Measurements from ENCODE around the gene GPR160. TPM values are rescaled to one million over a fixed set of nuclear protein-coding genes. Genes with fewer than 3 reads are reported as not detected.

GPR160 gene
- polyA plus RNA-seq, 3 donors, result 10.0 to 19.7 (median 11.5) TPM

- TF ChIP-seq CTCF (IDR thresholded peaks at IDR 0.05), result no peak
- no peaks in the 10 kb centered on the region for H3K36me3 ChIP-seq (replicated peaks in 1 of 2; ENCODE audit: control insufficient read depth in 1 of 2, insufficient read depth in 2 of 2, low read length in 2 of 2)
- H3K9ac ChIP-seq (ENCODE audit: insufficient read depth, low read length, poor library complexity, severe bottlenecking), result no peak overlapping the region
- no peaks in the 10 kb centered on the region for H4K20me1 ChIP-seq (ENCODE audit: insufficient read depth, low read length)
- no peak for DNase-seq
- H3K4me3 Mint-ChIP-seq, result no peak overlapping the region
- H3K9me3 ChIP-seq (replicated peaks in 1 of 2; ENCODE audit: control insufficient read depth in 1 of 2, insufficient read depth in 1 of 2, low read length in 2 of 2), result no peaks in the 10 kb centered on the region
- H3K27ac Mint-ChIP-seq, result no peak overlapping the region
- intact Hi-C loops (cut with micrococcal nuclease), result loop anchor here in 1 of 2 donors (10.0 kb wide), 1 partner anchor 192 kb away; the partner anchor contains the start of gene LRRC31
- whole genome bisulfite sequencing (ENCODE audit: insufficient coverage), result 100% methylated on average over 1 of the region's 3 CpGs
- no peak overlapping the region for H3K4me2 ChIP-seq (replicated peaks; ENCODE audit: extremely low read depth, low read length, poor library complexity, severe bottlenecking)
- H3K4me3 ChIP-seq (replicated peaks in 1 of 3; ENCODE audit: low read depth in 2 of 3, low read length in 3 of 3), result no peak overlapping the region
- H3K27me3 Mint-ChIP-seq (ENCODE audit: low read depth in 3 of 3), result no peaks in the 10 kb centered on the region
- peaks cover 0 to 2% (median 0%) of the 10 kb centered on the region in 7 donors for H3K9me3 Mint-ChIP-seq
- H2AFZ ChIP-seq (ENCODE audit: insufficient read depth, low read depth, low read length, poor library complexity, severe bottlenecking), result no peak overlapping the region
- H3K79me2 ChIP-seq (ENCODE audit: insufficient read depth, low read length), result peaks cover 32% of the 10 kb centered on the region
- H3K4me1 ChIP-seq (ENCODE audit: control insufficient read depth in 1 of 2, insufficient read depth in 2 of 2, low read length in 2 of 2), result peaks cover 0 to 3% of the 10 kb centered on the region in 2 donors
- peaks cover 12% of the 10 kb centered on the region for H3K4me1 Mint-ChIP-seq
- no peaks in the 10 kb centered on the region for H3K27me3 ChIP-seq (ENCODE audit: control insufficient read depth in 2 of 2, insufficient read depth in 2 of 2, low read length in 2 of 2)
- no peak overlapping the region for H3K27ac ChIP-seq (ENCODE audit: low read depth in 1 of 2, low read length in 2 of 2)
- H3K36me3 Mint-ChIP-seq, result peaks cover 9 to 20% of the 10 kb centered on the region in 2 donors
These were observed 19.1 kb downstream of the GPR160 start for GRCh38 chr3:170056710-170057454.

- H4K20me1 ChIP-seq (ENCODE audit: insufficient read depth, low read length), result no peaks in the 10 kb centered on the region
- no peak overlapping the region for H3K4me2 ChIP-seq (replicated peaks; ENCODE audit: extremely low read depth, low read length, poor library complexity, severe bottlenecking)
- H3K4me1 ChIP-seq (ENCODE audit: control insufficient read depth in 1 of 2, insufficient read depth in 2 of 2, low read length in 2 of 2), result peaks cover 0 to 3% of the 10 kb centered on the region in 2 donors
- TF ChIP-seq CTCF (IDR thresholded peaks at IDR 0.05), result no peak
- DNase-seq, result no peak
- H3K9me3 Mint-ChIP-seq, result peaks cover 1 to 7% (median 4%) of the 10 kb centered on the region in 7 donors
- H3K36me3 ChIP-seq (replicated peaks in 1 of 2; ENCODE audit: control insufficient read depth in 1 of 2, insufficient read depth in 2 of 2, low read length in 2 of 2), result peaks cover 0 to 6% of the 10 kb centered on the region in 2 donors
- 94% methylated on average over 2 of the region's 3 CpGs for WGBS (ENCODE audit: insufficient coverage)
- intact Hi-C loops (cut with micrococcal nuclease), result loop anchor here in 1 of 2 donors (10.0 kb wide), 1 partner anchor 193 kb away; the partner anchor contains the start of gene LRRC31
- peaks cover 11 to 23% of the 10 kb centered on the region in 2 donors for H3K36me3 Mint-ChIP-seq
- H3K9ac ChIP-seq (ENCODE audit: insufficient read depth, low read length, poor library complexity, severe bottlenecking), result no peak overlapping the region
- H3K27ac Mint-ChIP-seq, result peak overlapping the region in 1 of 7 donors; percentile 67
- H3K4me3 Mint-ChIP-seq, result no peak overlapping the region
- no peak overlapping the region for H3K27ac ChIP-seq (ENCODE audit: low read depth in 1 of 2, low read length in 2 of 2)
- H3K4me3 ChIP-seq (replicated peaks in 1 of 3; ENCODE audit: low read depth in 2 of 3, low read length in 3 of 3), result no peak overlapping the region
- H3K9me3 ChIP-seq (replicated peaks in 1 of 2; ENCODE audit: control insufficient read depth in 1 of 2, insufficient read depth in 1 of 2, low read length in 2 of 2), result peaks cover 0 to 6% of the 10 kb centered on the region in 2 donors
- H2AFZ ChIP-seq (ENCODE audit: insufficient read depth, low read depth, low read length, poor library complexity, severe bottlenecking), result no peak overlapping the region
- H3K27me3 ChIP-seq (ENCODE audit: control insufficient read depth in 2 of 2, insufficient read depth in 2 of 2, low read length in 2 of 2), result no peaks in the 10 kb centered on the region
- peaks cover 26% of the 10 kb centered on the region for H3K79me2 ChIP-seq (ENCODE audit: insufficient read depth, low read length)
- H3K4me1 Mint-ChIP-seq, result peaks cover 12% of the 10 kb centered on the region
- peaks cover 0 to 2% (median 0%) of the 10 kb centered on the region in 3 donors for H3K27me3 Mint-ChIP-seq (ENCODE audit: low read depth in 3 of 3)
These were observed 19.8 kb downstream of the GPR160 start for GRCh38 chr3:170057550-170057949.

Data from CD14-positive monocyte (primary cell).